Activated CD8-positive, alpha-beta T cell treated with anti-CD3 and anti-CD28 coated beads, Interleukin-2, amount 10 ng/mL, durations not matched to agents 7 days and 5 days (primary cell): Measurements from ENCODE around the gene KAZN. TPM values are rescaled to one million over a fixed set of nuclear protein-coding genes. Genes with fewer than 3 reads are reported as not detected.
"Not testable (repeated sequence)": the region's sequence is repeated elsewhere in the genome, so short reads cannot be mapped to it uniquely, and the experiment has no call there.

Source experiments
- ATAC-seq: fragments of 150-1000 bp; cut with Tn5 transposase; one replicate; pipeline ENCODE4 v1.10.0; 2021; ENCODE audit warnings: moderate library complexity
- CTCF ChIA-PET: fragments of 350-600 bp; sonication (Branson Sonifier 250); formaldehyde crosslinking; loops from one replicate; lab custom pipeline; 2021; ENCODE audit warnings: antibody characterized with exemption; lab: Charles Lee
- POLR2A ChIA-PET: fragments of 350-600 bp; sonication (Branson Sonifier 250); formaldehyde crosslinking; loops from one replicate; lab custom pipeline; 2021; ENCODE audit warnings: antibody characterized with exemption; lab: Charles Lee
- DNase-seq: peaks from one replicate; pipeline ENCODE4 v3.0.0-alpha.2; 2020
- H3K27ac Mint-ChIP-seq: one replicate; pipeline ENCODE4 v1.8.0; 2021; ENCODE audit warnings: mild to moderate bottlenecking, mixed read lengths
- H3K27me3 Mint-ChIP-seq: one replicate; pipeline ENCODE4 v1.8.0; 2021; ENCODE audit warnings: low read depth, mixed read lengths
- H3K36me3 Mint-ChIP-seq: one replicate; pipeline ENCODE4 v1.8.0; 2021; ENCODE audit warnings: low read depth, mixed read lengths
- H3K4me1 Mint-ChIP-seq: one replicate; pipeline ENCODE4 v1.8.0; 2021; ENCODE audit warnings: low read depth, mixed read lengths
- H3K4me3 Mint-ChIP-seq: one replicate; pipeline ENCODE4 v1.8.0; 2021; ENCODE audit warnings: mild to moderate bottlenecking, mixed read lengths
- H3K9me3 Mint-ChIP-seq: one replicate; pipeline ENCODE4 v1.8.0; 2022; ENCODE audit warnings: mixed read lengths; ENCODE audit not compliant: insufficient read depth
- total RNA-seq, 2 experiments: library from RNA; stranded (reverse); gene quantifications; one replicate each; pipeline ENCODE4 v1.2.3, GENCODE V29; 2021

KAZN gene
- total RNA-seq, 2 experiments from 2014 or later, result 1.1 to 1.7 TPM

- no peaks in the 10 kb centered on the region for H3K9me3 Mint-ChIP-seq
- H3K36me3 Mint-ChIP-seq, result no peaks in the 10 kb centered on the region
- ChIA-PET POLR2A (no interaction called here), CTCF (no interaction called here)
- H3K4me1 Mint-ChIP-seq, result no peaks in the 10 kb centered on the region
- no peak overlapping the region for H3K27ac Mint-ChIP-seq
- ATAC-seq (no peak), DNase-seq (no peak)
- H3K4me3 Mint-ChIP-seq, result no peak overlapping the region
- no peaks in the 10 kb centered on the region for H3K27me3 Mint-ChIP-seq
These were observed 359.1 kb downstream of the KAZN start for GRCh38 chr1:14957375-14958098.

- DNase-seq (no peak), ATAC-seq (no peak)
- POLR2A ChIA-PET, result no interaction called here
- CTCF ChIA-PET, result no interaction called here
- Mint-ChIP-seq H3K4me3 (no peak overlapping the region), H3K27ac (no peak overlapping the region), H3K27me3 (no peaks in the 10 kb centered on the region), H3K4me1 (no peaks in the 10 kb centered on the region), H3K36me3 (no peaks in the 10 kb centered on the region), H3K9me3 (no peaks in the 10 kb centered on the region)
These were observed 360.0 kb downstream of the KAZN start for GRCh38 chr1:14958249-14959058.

DNA sequence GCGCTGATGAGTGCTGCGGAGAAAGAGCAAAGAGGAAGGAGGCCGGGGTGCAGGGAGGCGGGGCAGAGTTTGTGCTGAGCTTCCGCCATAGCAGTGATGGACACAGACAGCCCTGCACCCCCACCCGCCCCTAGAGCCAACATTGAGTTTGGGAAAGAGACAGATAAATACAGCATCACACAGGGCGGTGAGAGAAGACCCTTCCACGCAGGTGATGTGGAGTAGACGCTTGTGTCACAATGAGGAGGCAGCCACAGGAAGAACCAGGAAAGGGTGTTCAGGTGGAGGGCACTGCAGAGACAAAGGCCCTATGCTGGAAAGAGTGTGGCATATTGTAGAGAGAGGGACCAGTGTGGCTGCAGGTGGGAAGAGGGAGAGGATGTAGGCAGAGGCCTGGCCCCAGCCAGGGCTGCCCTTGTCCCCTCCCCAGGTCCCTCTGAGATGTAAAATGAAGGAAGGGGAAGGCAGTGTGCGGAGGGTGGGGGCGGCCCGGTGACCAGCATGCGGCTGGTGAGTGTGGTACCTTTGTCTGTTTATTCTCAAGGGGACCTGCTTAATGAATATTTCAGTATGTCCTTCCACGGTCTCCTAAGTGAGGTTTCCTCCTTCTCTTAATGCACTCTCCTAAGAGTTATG is 360.7 kb downstream of the KAZN start:
- H3K36me3 Mint-ChIP-seq, result no peaks in the 10 kb centered on the region
- ChIA-PET CTCF (no interaction called here), POLR2A (no interaction called here)
- no peaks in the 10 kb centered on the region for H3K9me3 Mint-ChIP-seq
- no peak overlapping the region for H3K4me3 Mint-ChIP-seq
- ATAC-seq (no peak), DNase-seq (no peak)
- H3K27me3 Mint-ChIP-seq, result no peaks in the 10 kb centered on the region
- no peak overlapping the region for H3K27ac Mint-ChIP-seq
- H3K4me1 Mint-ChIP-seq, result no peaks in the 10 kb centered on the region

- CTCF ChIA-PET, result no interaction called here
- DNase-seq (no peak), ATAC-seq (no peak)
- POLR2A ChIA-PET, result no interaction called here
- no peaks in the 10 kb centered on the region for H3K36me3 Mint-ChIP-seq
- H3K4me1 Mint-ChIP-seq, result no peaks in the 10 kb centered on the region
- H3K9me3 Mint-ChIP-seq, result no peaks in the 10 kb centered on the region
- no peak overlapping the region for H3K4me3 Mint-ChIP-seq
- H3K27me3 Mint-ChIP-seq, result no peaks in the 10 kb centered on the region
- H3K27ac Mint-ChIP-seq, result no peak overlapping the region
These were observed 363.3 kb downstream of the KAZN start for GRCh38 chr1:14961661-14962267.

DNA sequence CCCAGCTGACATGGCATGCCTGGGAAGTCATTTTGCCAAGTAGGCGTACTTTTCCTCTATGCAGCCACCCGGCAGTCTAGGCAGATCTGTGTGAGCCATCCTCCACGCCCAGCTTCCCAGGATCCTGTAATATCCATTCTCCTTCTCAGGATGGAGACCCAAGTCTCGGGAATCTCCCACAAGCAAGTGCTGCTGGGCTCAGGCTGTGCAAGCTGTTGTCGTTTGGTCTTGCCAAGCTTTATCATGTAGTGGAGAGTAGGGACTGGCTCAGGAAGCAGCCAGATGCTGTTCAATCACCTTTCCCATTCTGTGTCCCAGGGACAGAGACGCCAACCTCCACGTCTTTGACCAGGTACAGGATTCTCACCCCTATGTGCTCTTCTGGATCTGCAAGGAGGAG is 363.9 kb downstream of the KAZN start:
- DNase-seq (no peak), ATAC-seq (no peak)
- POLR2A ChIA-PET, result no interaction called here
- Mint-ChIP-seq H3K4me3 (no peak overlapping the region), H3K27me3 (no peaks in the 10 kb centered on the region), H3K9me3 (no peaks in the 10 kb centered on the region), H3K27ac (no peak overlapping the region), H3K4me1 (no peaks in the 10 kb centered on the region), H3K36me3 (peaks cover 4% of the 10 kb centered on the region)
- CTCF ChIA-PET, result no interaction called here

GRCh38 chr1:14963791-14964710 is 365.6 kb downstream of the KAZN start:
- H3K4me1 Mint-ChIP-seq, result peaks cover 11% of the 10 kb centered on the region
- POLR2A ChIA-PET, H3K27me3 Mint-ChIP-seq, H3K36me3 Mint-ChIP-seq, DNase-seq, H3K9me3 Mint-ChIP-seq, ATAC-seq, H3K27ac Mint-ChIP-seq, H3K4me3 Mint-ChIP-seq: not testable (repeated sequence)
- CTCF ChIA-PET, result interaction anchor here (1.2 kb wide), 1 partner anchor 64 kb away, joined by 3 read pairs; no protein-coding TSS in a partner anchor

DNA sequence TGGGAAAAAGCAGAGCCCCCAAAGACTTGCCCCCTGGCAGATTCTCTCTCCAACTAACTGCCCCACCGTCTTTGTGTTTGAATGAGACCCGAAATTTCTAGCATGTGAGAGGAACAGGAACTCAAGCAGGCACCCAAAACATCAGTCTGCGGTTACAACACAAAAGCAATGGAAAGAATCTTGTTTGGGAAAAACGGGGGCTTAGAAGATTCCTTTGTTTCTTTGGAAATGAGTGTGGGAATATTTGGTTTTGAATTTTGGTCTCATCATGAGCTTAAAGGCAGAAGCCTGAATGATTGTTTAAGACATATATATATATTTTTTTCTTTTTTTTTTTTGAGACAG is 366.2 kb downstream of the KAZN start:
- ATAC-seq (no peak), DNase-seq (no peak)
- Mint-ChIP-seq H3K9me3 (no peaks in the 10 kb centered on the region), H3K4me1 (peaks cover 17% of the 10 kb centered on the region), H3K27me3 (no peaks in the 10 kb centered on the region), H3K4me3 (no peak overlapping the region), H3K27ac (no peak overlapping the region), H3K36me3 (peaks cover 4% of the 10 kb centered on the region)
- CTCF ChIA-PET, result no interaction called here
- POLR2A ChIA-PET, result no interaction called here

GRCh38 chr1:14968251-14968851 is 369.9 kb downstream of the KAZN start:
- peaks cover 32% of the 10 kb centered on the region for H3K4me1 Mint-ChIP-seq
- DNase-seq (no peak), ATAC-seq (no peak)
- peaks cover 8% of the 10 kb centered on the region for H3K36me3 Mint-ChIP-seq
- POLR2A ChIA-PET, result interaction anchor here (0.8 kb wide), 1 partner anchor 58 kb away, joined by 3 read pairs; no protein-coding TSS in a partner anchor
- H3K9me3 Mint-ChIP-seq, result peaks cover 3% of the 10 kb centered on the region
- H3K27ac Mint-ChIP-seq, result peak overlapping the region; percentile 97
- peak overlapping the region; percentile 63 for H3K4me3 Mint-ChIP-seq
- CTCF ChIA-PET, result interaction anchor here (0.8 to 1.5 kb wide), 3 partner anchors 11 to 59 kb away, joined by 3 to 4 read pairs (median 3); no protein-coding TSS in a partner anchor
- no peaks in the 10 kb centered on the region for H3K27me3 Mint-ChIP-seq

DNA sequence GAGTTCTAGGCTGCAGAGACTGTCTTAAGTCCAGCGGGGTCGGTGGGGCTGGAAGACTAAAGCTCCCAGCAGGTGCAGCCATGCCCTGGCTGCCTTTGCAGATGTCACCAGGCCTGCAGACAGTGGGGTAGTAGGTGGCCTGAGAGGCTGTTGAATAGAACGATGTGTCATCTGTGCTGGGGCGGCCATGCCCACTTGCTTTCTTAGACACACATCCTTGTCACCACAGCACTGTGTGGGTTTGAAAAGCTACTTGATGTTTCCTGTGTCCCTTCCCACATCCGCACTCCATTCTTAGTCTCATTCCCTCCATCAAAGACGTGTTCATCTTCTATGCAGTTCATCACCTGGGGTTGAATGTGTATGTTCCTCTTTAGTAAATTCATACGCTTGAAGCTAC is 370.5 kb downstream of the KAZN start:
- DNase-seq (peak; percentile 84), ATAC-seq (peak; percentile 94)
- Mint-ChIP-seq H3K36me3 (peaks cover 8% of the 10 kb centered on the region), H3K4me1 (peaks cover 32% of the 10 kb centered on the region), H3K27me3 (no peaks in the 10 kb centered on the region), H3K4me3 (peak overlapping the region; percentile 63), H3K9me3 (peaks cover 7% of the 10 kb centered on the region), H3K27ac (peak overlapping the region; percentile 97)
- CTCF ChIA-PET, result interaction anchor here (0.8 to 1.5 kb wide), 3 partner anchors 11 to 58 kb away, joined by 3 to 4 read pairs (median 3); no protein-coding TSS in a partner anchor
- POLR2A ChIA-PET, result interaction anchor here (0.8 kb wide), 1 partner anchor 58 kb away, joined by 3 read pairs; no protein-coding TSS in a partner anchor

GRCh38 chr1:14970115-14970798 is 371.8 kb downstream of the KAZN start:
- ChIA-PET POLR2A (no interaction called here), CTCF (interaction anchor here (1.5 kb wide), 1 partner anchor 56 kb away, joined by 3 read pairs; no protein-coding TSS in a partner anchor)
- Mint-ChIP-seq H3K4me1 (peaks cover 32% of the 10 kb centered on the region), H3K9me3 (peaks cover 11% of the 10 kb centered on the region), H3K27me3 (no peaks in the 10 kb centered on the region), H3K4me3 (peak overlapping the region; percentile 3), H3K36me3 (peaks cover 8% of the 10 kb centered on the region), H3K27ac (peak overlapping the region; percentile 15)
- DNase-seq (peak; percentile 44), ATAC-seq (no peak)
